IPS-18c (cell line): ENCODE data around the gene LAPTM5.

ENCODE experiments used
- H3K4me3 ChIP-seq: 2 replicates; pipeline ENCODE4 v1.7.0; 2013; ENCODE audit warnings: low read depth, mild to moderate bottlenecking, low read length, moderate library complexity; ENCODE audit not compliant: insufficient read depth
- H3K9me3 ChIP-seq: one replicate; pipeline ENCODE4 v1.6.1; 2013; ENCODE audit warnings: mild to moderate bottlenecking, low read length, moderate library complexity; ENCODE audit not compliant: control insufficient read depth, insufficient read depth

Gene LAPTM5

DNA sequence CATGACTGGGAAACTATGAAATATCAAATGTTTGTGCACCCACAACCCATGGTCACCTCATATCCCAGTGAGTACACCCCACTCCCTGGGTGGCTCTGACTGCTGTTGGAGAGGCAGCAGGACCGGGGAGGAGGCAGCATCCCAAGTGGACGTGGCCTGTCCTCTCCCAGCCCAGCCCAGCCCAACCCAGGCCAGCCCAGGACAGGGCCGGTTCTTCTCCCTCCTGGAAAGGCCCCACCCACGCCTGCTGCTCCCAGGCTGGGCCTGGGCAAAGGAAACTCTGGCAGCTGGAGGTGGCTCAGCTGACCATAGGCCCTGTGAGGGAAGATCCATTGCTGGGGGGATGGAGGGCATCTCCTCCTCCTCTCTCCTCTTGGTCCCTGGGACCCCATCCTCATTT is 53.3 kb downstream of the LAPTM5 start:
- Histone ChIP-seq H3K4me3 (no peak overlapping the region), H3K9me3 (no peaks in the 10 kb centered on the region)

DNA sequence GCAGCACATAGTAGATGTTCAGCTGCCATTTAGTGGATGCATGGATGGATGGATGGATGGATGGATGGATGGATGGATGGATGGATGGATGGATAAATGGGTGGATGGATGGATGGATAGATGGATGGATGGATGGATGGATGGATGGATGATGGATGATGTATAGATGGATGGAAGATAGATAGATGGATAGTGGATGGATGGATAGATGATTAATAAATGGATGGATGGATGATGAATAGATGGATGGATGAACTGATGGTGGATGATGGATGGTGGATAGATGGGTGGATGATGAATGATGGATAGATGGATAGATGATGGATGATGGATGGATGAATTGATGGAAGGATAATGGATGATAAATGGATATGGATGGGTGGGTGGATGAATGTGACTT is 54.8 kb downstream of the LAPTM5 start:
- Histone ChIP-seq H3K4me3 (no peak overlapping the region), H3K9me3 (no peaks in the 10 kb centered on the region)

DNA sequence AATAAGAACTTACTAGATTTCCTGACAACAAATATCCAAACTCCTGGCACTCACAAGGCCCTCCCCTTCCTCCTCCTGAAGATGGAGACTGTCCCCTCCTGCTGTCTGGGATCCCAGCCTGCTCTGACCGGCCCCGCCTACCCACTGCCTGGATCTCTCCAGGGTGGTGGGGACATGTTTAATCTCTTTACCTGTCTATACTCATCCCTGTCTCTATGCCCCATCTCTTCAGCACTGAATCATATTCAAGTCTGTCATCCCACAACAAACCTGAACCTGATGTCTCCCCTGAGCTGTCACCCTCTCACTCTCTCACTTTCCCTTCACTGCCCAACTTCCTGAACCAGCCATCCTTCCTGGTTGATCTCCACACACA is 56.3 kb downstream of the LAPTM5 start:
- no peak overlapping the region for H3K4me3 ChIP-seq
- H3K9me3 ChIP-seq = no peaks in the 10 kb centered on the region

DNA sequence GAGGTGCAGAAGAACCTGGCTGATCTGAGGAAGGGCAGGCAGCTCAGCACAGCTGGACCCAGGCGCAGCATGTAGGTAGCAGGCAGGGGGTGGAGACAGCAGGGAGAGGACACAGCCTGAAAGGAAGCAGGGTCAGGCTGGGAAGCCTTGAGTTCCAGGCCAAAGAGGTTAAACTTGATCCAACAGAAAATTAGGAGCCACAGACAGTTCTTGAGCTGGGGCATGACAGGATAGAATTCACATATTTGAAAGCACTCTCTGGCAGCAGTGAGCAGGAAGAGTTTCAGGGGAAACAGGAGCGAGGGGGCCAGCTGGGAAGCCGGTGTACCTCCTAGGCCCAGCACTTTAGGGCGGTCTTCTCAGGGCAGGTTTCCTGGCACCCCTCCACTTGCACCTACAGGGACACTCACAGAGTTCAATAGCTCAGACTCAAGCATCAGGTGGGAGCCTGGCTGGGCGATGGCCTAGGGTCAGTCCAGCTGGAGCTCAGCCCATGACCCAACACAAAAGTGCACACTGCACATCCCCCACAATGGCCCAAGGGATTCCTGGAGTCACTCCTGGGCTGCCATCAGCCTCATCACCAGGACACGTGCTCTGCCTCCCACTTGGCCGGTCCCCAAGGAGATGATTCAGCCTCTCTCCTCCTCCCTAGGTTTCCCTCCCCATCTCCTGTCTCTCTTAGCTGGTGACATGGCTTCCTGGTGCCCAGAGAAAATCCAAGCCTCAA is 56.9 kb downstream of the LAPTM5 start:
- Histone ChIP-seq H3K4me3 (no peak overlapping the region), H3K9me3 (no peaks in the 10 kb centered on the region)

DNA sequence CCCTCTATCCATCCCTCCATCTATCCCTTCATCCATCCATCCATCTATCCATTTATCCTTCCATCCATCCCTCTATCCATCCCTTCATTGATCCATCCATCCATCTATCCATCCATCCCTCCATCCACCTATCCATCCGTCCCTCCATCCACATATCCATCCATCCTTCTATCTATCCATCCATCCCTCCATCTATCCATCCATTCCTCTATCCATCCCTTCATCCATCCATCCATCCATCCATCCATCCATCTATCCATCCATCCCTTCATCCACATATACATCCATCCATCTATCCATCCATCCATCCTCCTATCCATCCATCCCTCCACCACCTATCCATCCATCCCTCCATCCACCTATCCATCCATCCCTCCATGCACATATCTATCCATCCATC is 57.8 kb downstream of the LAPTM5 start:
- H3K9me3 ChIP-seq = no peaks in the 10 kb centered on the region
- H3K4me3 ChIP-seq = no peak overlapping the region

DNA sequence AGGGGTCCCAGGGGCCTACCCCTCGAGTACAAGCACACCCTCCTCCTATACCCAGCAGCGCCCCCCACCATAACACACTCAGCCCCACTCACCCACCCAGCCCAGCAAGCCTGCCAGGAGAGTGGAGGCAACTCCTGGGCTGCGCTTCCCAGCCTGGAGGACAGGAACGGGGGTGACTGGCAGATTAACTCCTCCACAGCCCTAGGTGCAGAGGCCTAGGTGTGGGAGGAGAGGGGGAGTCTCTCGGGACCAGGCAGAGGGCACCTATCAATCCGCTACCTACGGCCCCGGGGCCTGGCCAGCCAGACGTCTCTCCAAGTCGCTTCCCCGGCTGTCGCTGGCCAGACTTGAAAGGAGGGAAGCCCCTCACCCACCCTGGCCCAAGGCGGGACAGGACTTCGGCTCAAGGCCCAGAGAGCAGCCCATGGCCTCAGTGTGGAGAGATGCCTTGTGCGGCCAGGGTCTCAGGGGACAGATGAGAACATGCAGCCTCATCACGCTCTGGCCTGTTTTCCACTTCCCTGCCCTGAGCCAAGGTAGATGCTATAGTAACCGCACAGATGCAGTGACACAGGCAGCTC is 59.1 kb downstream of the LAPTM5 start:
- Histone ChIP-seq H3K9me3 (no peaks in the 10 kb centered on the region), H3K4me3 (no peak overlapping the region)

DNA sequence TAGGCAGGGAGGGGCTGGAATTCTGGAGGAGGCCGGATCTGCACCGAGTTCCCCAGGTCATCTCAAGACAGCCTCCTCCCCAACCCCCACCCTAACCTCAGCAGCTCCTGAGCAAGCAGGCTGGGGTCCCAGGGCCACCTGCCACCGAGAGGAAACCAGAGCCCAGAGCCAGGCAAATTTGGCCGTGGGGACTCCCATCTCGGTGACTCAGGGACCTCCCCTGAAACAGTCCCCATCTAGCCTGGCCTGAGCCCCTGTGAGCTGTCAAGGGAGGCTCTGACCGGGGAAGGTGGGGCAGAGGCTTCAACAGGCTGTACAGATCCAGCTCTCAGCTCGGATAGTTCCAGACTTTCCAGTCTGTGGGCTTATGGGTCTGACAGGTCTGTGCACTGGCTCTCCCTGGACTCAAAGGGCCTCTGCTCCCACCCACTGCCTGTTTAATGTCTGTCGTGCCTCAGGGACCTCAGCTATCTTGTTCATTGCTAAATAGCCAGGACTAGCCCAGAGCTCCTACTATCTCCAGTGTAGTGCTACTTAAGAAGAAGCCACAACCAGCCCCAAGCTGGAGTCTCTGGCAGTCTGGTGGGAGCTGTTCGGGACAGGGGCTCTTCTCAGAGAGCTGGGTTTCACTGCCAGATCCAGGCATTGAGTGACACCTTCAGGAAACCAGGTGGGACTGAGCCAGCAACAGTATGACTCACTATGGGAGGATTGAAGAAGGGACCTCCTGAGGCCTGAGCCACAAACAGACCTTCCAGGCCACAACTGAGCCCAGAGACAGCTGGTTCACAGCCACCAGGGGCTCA is 59.8 kb downstream of the LAPTM5 start:
- Histone ChIP-seq H3K9me3 (no peaks in the 10 kb centered on the region), H3K4me3 (no peak overlapping the region)

DNA sequence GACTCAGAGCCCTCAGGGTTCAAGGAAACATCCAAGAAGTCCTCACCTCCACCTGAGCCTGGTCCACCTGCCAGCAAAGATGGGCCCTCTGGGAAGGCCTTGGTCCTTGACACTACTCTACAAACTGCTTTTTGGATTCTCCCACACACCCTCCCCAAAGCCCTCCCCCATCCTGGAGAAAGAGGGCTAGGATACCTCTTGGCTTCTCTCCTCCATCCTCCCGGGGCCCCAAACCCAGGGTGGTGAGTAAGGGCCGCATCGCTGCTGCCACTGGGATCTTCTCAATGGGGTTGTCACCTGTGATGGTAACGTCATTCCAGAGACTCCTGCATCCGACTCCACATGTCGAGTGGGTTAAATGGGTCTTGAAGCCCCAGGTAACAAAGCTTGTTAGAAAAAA is 60.7 kb downstream of the LAPTM5 start:
- H3K9me3 ChIP-seq = no peaks in the 10 kb centered on the region
- no peak overlapping the region for H3K4me3 ChIP-seq

DNA sequence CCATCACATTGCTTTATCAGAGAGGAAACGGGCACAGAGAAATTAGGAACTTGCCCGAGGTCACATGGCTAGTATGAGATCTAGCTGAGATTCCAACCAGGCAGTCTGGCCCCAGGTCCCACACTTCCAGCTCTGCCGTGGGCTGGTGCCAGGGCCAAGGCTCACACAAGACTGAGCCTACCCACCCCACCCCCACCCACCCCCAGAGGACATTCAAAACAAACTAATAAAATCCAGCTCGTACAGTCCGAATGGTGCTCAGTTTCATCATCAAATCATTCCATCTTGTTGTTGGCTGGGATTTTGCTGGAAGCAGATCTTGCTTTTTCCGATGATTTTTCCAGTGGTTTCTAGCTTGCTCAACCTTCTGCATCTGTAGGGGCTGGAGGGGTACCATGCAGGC is 62.1 kb downstream of the LAPTM5 start:
- Histone ChIP-seq H3K9me3 (no peaks in the 10 kb centered on the region), H3K4me3 (no peak overlapping the region)

DNA sequence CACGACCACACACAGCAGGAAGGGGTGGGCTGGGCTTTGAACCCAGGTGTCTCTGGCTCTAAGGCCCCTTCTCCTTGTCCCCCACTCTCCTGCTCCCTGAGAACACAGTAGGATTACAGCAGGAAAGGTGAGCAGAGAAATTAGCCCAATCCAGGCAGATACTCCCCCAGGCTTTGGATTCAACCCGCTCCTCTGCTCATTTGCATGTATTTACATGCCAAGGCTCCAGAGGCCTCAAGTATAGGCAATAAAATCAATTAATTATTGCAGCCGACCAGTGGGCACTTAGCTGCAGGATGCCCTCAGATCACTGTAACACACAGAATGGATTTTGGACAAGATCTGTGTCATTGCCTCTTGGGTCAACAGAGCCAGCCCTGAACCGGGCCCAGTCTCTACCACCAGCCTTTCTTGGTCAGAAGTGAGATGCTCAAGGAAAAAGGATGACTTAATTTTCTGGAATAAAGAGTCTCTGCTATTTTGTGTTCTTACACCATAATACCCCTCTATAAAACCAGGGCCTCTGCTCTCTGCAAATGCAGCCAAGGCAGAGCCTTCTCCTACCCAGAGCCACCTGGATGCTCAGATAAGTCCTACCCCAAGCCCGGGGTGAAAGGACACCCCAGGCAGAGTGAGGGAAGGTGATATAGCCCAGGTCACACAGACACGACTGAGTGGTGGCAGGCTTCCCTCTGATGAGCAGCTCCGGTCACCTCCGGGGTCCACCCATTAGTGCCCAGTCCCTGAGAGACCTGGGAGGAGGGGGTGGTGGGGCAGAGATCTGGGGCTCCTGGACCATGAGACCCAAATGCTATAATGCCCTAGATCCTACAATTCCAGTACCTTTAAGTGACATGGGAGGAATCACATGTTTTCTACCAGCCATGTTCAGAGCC is 63.0 kb downstream of the LAPTM5 start:
- no peak overlapping the region for H3K4me3 ChIP-seq
- no peaks in the 10 kb centered on the region for H3K9me3 ChIP-seq

DNA sequence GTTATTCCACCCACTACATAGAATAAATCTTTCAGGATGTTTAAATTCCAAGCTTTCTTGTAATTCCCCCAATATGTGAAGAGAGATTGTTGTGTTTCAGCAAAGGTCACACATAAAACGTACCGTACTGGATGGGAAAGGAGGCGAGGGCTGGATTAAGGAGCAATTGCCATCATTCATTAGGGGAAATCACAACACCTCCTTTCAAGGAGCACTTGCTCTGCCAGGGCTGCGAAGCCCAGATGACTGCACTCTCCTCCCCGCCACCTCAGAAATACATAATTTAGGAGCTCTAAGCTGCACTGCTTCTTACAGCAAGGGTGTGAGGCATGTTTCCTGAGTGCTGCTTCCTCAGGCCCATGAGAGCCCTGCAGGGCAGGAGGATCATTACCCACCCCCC is 63.8 kb downstream of the LAPTM5 start:
- no peak overlapping the region for H3K4me3 ChIP-seq

DNA sequence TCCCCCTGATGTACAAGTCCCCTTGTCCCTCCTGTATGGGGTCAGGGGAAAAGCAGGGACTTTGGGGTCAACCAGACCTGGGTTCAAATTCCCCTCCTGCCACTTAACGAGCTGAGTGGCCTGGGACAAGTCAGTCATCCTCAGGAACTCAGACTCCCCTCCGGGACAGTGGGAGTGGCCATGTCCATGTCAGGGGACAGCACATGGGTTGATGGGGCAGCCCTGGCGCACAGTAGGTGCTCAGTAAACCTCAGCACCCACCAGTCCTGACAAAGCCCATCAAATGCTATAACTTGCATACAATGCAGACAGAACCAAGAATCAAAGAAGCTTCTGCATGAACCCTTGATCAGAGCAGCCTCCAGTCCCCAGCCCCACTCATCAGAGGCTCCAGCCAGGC is 64.2 kb downstream of the LAPTM5 start:
- Histone ChIP-seq H3K4me3 (no peak overlapping the region), H3K9me3 (no peaks in the 10 kb centered on the region)

More for the DNA sequence above, 63.8 kb downstream of the LAPTM5 start:
- H3K9me3 ChIP-seq = no peaks in the 10 kb centered on the region

DNA sequence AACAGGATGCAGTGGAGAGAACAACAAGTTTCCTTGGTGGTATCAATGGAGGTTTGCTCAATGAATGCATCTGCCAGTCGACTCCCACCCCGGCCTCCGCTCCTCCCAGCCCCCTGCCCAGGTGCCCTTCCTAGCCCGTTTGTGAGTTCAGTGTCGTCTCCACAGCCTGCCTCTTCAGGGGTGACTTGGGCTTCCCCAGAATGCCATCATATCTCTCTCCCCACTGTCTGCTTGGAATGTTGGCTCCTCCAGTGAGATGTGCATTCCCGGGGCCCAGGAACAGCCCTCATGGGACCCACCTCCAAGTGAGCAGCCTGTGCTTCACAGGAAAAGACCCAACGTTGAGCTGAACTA is 64.6 kb downstream of the LAPTM5 start:
- no peaks in the 10 kb centered on the region for H3K9me3 ChIP-seq
- no peak overlapping the region for H3K4me3 ChIP-seq

DNA sequence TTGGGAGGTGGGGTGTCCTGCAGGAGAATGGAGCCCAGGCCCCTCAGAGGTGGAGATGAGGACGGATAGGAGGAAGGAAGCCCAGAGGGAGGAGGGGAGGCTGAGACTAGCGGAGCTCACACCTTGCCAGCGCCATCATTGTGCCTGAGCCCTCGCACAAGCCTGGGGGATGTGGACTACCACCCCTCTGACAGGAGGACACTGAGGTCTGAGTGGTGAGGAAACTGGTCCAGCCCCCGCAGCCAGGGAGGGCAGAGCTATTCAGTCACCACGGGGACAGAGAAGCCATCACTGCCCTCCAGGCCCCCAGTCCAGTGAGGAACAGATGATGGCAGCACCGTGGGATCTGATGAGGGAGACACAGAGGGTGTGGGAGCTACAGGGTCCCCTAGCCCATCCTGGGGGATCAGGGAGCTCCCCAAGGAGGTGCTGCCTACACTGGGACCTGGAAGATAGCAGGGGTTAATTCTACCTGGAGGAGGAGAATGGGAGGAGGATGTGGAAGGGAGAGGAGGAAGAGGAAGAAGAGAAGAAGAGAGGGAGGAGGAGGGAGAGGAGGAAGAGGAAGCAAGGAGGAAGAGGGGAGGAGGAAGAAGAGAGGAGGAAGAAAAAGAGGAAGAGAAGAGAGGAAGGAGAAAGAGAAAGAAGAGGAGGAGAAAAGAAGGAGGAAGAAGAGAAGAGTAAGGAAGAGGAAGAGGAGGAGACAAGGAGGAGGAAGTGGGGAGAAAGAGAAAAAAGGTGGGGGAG is 65.2 kb downstream of the LAPTM5 start:
- H3K9me3 ChIP-seq = no peaks in the 10 kb centered on the region
- no peak overlapping the region for H3K4me3 ChIP-seq

DNA sequence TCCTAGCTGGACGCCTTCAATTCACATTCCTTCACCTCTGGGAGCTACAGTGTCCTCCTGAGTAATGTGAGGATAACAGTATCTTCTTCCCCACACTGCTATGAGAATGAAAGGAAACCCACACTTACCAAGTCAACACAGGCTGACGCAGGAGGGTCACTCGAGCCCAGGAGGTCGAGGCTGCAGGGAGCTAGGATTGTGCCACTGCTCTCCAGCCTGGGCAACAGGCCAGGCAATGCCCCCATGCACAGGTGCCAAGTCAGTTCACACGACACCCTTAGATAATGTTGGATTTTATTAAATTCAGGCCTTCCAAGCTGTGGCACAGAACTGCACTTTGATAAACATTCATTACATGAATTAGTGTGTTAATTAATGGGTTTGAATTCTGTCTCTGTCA is 66.1 kb downstream of the LAPTM5 start:
- H3K4me3 ChIP-seq = no peak overlapping the region
- peaks cover 2% of the 10 kb centered on the region for H3K9me3 ChIP-seq

DNA sequence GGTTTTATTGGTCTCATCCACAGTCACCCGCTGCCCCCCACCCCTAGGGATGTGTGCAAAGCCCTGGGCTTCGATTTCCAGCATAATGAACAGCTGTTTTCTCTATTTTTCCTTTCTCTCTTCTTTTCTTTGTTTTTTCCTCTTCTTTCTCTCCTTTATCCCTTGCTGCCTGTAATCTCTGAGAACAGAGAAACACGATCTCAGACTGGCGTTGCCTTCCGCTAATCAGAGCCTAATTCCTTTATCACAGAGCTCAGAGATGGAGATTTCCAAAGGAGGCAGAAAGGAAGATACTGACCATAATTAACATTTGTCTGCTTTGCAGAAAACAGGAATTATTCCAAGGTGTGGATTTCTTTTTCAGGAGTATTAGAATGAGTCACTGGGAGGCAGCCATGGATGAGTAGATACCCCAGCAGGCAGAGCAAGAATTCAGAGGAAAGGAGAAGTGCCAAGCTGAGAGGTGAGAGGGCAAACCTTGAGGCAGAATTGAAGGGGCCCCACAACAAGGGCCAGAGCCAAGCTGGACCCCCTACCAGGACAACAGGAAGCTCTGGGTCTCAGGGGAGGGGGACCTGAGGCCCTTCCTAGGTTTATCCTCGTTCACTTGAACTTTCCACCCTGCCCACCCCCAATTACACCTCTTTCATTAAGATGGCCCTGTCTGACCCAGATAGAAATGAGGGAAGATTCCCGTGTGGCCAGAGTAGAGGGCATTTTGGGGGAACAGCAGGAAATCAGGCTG is 67.5 kb downstream of the LAPTM5 start:
- H3K9me3 ChIP-seq = peaks cover 2% of the 10 kb centered on the region
- H3K4me3 ChIP-seq = no peak overlapping the region
